Mesenteric fat pad (tissue), 1 donor: ENCODE measurements around the gene IL2RA. TPM values are rescaled to one million over a fixed set of nuclear protein-coding genes. Genes with fewer than 3 reads are reported as not detected.
A peak's percentile ranks its signal among the peaks of the same experiment; 100 is the strongest.
"Not testable (repeated sequence)": the region's sequence is repeated elsewhere in the genome, so short reads cannot be mapped to it uniquely, and the experiment has no call there.

ENCODE experiments used
- DNase-seq: peaks from one replicate; pipeline ENCODE4 v3.0.0-alpha.2; 2020; ENCODE audit warnings: low spot score
- total RNA-seq: library from RNA; stranded (reverse); fragmentation: NEBNext Ultra II Directional; extraction: Animal tissue kit (Norgen Biotek cat#: 25700); gene quantifications from one replicate; pipeline ENCODE4 v1.2.1, GENCODE V29; 2021
- donor health status: DM: yes; HTN: yes; CAD: no.

Gene IL2RA
- total RNA-seq, 1 donor from 2014 or later, result 2.4 TPM

DNA sequence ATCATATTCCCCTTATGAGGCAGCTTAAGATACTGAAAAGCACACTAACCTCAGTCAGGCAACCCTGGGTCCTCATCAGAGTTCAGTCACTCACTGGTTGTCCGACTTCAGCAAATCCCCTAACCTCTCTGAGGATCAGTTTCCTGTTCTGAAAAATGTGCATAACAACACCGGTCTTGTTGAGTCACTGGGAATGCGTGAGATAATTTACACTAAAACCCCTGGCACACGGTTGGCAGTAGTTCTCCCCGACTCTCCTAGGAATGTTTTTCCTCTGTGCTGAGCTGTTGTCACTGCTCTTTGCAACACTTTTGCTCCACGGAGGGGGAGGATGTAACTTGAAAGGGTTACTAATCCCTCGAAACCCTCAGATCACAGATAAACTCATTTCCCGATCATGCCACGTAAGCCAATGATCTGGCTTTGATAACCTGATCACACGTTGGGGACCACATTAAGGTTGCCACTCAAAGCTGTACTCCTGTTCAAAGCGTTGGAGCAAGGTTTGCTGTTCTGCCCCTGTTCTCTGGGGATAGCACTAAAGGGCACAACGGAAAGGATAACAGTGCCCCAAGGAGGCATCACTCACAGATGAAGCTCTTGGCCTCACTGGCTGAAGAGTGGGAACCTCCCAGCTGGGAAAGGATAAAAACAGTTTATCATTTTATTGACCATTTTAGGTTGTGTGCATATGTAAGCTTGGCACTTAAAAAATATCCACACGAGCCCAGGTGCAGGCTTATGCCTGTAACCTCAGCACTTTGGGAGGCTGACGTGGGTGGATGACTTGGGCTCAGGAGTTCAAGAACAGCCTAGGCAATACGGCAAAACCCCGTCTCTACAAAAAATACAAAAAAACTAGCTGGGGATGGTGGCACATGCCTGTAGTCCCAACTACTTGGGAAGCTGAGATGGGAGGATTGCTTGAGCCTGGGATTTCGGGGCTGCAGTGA lies 21.6 kb upstream of the IL2RA start:
- no peak for DNase-seq

DNA sequence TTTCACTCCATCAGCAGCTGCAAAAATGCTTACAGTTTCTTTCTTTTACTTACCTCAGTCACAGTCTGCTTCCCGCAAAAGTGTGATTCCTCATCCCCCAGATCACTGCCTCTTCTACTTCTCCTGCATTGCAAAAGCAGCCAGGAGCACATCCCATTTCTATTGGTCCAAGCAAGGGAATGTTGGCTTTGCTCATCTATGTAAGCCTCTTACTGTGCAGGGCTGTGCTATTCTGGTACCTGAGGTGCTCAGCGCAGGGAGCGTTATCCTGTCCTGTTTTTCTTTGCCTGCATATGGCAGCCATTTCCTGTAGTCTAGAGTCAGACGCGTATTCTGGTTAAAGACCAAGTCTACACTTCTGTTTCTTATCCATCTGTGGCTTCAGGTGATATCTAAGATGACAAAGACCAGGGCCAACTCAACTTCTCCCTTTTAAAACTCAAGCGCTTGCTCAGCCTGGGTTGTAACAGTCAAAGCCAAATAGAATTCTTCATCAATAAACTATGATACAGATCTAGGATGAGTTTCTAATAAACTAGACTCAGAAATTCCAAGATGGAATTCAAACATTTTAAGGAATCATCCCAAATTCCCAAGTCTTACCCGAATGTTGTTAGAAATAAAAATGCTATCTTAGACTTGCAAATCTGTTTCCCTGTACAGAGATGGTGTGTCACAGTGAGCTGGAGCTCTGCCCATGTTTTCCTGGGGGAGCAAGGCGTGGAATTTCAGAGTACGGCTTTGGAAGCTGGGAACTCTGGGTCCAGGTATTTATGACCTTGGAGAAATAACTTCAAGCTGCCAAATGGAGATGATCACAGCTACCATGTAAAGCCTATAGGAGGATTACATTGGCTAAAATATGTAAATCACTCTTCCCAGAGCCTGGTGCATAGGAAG lies 20.6 kb upstream of the IL2RA start:
- no peak for DNase-seq

- DNase-seq, result no peak
Measured at GRCh38 chr10:6080417-6080973, 18.3 kb upstream of the IL2RA start.

DNA sequence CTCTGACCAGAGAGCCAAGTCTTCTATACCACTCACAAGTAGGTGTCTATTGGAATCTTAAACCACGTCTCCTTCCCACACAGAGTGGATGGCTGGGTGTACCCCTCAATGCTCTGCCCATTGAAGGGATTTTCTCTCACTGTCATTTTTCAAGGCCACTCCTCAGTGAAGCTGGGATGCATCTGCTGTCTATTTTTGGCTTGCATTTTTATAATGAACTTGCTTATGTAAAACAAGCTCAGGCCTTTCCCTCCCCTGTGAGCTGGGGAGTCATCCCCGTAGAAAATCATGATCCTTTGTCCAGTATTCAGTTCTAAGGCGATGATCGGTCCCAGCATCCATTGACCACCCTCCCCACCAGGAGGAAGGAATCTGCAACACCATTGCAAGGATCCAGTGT lies 16.9 kb upstream of the IL2RA start:
- DNase-seq, result no peak

GRCh38 chr10:6077071-6077675 lies 15.0 kb upstream of the IL2RA start:
- no peak for DNase-seq

DNA sequence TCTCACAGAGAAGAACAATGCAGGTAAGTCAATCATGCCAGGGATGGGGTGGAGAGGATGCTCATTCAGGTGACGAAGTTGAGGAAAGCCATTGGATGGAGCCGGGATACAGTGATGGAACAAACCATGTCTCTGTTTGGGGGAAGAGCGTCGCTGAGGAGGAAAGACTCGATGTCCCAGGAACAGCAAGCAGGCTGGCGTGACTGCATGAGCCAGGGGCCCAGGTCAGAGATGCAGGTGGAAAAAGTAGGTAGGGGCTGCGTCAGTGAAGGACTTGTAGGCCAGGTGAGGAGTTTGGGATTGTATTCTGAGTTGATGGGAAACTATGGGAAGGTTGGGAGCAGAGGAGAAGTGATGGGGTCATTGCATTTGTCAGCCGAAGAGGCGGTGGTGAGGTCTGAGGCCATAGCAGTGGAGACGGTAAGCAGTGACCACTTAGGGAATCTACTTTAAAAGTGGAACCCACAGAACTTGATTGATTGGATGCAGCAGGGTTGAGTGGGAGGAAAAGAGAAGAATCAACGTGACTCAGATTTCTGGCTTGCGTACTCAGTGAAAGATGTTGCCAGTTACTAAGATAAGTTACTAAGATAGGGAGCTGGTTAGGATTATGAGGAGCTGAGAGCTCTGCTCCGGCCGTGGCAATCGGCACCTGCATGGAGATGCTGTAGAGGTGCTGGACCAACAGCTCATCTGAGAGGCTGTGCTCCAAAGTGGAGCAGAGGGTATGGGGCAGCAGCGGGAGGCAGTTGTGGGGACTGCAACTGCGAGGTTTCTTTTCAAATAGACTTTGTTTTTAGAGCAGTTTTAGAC lies 12.5 kb upstream of the IL2RA start:
- no peak for DNase-seq

GRCh38 chr10:6072215-6072934 lies 10.2 kb upstream of the IL2RA start:
- DNase-seq, result no peak

GRCh38 chr10:6071181-6072175 lies 9.3 kb upstream of the IL2RA start:
- DNase-seq, result no peak

DNA sequence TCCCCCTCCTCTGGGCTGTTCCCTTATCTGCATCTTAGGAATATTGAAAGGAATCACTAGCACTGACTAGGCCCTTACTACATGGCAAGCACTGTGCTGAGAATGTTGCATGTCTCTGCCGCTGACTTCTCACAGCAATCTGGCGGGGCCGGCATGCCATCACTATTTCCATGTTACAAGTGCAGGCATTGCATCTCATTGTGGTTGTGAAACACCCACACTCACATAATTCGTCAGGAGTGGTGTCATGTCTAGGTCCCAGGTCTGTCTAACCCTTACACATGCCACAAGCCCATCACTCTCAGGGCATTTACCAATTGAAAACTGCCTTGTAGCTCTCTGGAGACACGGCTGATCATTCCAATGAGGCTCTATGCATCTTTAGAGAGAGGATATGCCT lies 8.5 kb upstream of the IL2RA start:
- DNase-seq, result no peak

DNA sequence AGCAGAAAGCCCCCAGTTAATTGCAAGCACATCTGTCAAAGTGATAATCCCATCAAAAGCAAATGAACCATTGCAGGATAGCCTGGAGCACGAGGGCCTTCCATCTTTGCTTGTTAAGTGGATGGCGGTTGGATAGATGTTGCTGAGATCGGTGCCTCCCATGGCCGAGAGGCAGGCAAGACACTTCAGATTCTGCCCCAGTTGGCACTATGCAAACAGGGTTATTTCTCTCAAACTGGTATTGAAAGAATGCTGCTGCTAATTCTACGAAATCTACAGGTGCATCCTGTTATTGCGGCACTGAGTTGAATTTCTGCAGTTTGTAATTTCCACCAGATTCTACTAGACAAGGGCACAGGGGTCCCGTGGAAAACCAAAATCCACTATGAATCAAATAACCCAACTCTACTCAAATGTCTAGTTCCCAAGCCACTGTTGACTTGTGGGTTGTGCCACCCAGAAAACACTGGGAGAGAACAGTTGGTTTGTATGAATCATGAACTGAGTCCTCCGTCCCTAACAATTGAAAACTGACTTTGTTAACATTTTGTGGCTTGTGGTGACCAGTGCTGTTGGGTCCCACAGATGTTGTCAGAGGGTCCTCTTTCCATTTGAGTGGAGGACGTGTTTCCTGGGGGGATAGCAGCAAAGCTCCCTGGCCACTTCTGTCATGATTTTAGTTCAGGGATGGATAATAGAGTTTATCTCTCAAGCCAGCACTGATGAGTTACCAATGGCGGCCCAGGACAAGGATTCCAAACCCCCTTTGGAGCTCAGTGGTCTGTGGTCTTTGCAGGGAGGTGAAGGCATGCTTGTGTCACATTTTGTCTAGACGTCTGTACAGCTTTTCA lies 7.1 kb upstream of the IL2RA start:
- no peak for DNase-seq

GRCh38 chr10:6068422-6068821 lies 6.3 kb upstream of the IL2RA start:
- DNase-seq, result no peak

- no peak for DNase-seq
Measured at GRCh38 chr10:6068006-6068405, 5.8 kb upstream of the IL2RA start.

DNA sequence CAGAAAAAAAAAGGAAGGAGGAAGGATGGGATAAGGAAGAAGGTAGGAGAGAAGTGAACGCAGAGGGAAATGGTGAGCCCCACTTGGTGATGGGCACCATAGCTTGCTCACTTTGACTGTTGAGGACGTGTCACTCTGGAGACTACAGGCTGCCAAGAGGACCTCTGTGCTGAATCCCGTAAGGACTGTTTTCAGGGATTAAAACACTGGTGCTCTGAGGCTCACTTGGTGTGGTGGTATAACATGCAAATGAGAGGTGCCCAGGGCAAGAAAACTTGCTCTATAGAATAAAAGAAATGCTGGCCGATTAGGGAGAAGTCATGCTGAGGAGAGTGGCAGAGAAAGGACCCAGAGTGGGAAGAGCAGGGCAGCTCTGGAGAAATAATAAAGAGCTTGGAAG lies 5.3 kb upstream of the IL2RA start:
- DNase-seq, result no peak

DNA sequence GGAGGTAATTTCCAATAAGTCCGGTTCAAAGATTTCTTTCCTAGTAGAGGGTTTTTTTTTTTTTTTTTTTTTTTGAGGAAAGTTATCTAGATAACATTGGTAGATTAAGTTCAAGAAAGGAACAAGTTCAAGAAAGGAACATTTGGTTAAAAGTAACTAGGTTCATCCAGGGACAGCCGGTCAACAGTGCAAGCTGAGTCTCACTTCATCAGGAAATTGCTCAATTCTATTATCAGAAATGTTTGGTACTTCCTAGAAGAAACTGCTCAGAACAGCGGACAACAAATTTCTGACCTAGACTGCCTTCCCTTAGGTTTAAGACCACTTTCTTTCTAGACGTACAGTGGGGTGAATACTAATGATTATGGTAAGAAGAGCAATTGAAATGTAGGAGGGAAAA lies 3.7 kb upstream of the IL2RA start:
- DNase-seq, result no peak

DNA sequence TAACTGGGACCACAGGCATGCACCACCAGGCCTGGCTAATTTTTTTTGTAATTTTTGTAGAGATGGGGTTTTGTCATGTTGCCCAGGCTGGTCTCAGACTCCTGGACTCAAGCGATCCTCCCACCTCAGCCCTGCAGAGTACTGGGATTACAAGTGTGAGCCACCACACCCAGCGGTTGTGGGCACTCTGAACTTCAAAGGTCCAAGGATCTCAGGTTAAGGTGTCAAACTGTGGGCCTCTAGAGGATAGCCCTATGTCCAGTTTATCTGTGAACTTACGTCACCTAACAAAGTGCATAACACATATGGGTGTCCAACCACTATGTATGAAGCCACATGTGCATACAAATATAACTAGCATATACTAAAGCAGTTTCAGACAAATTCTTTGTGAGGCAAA lies 3.2 kb upstream of the IL2RA start:
- DNase-seq, result peak; percentile 37

- not testable (repeated sequence) for DNase-seq
Measured at GRCh38 chr10:6064726-6065125, 2.6 kb upstream of the IL2RA start.

GRCh38 chr10:6064119-6064518 lies 2.0 kb upstream of the IL2RA start:
- no peak for DNase-seq

- peak; percentile 39 for DNase-seq
Measured at GRCh38 chr10:6061056-6061455, 1.1 kb downstream of the IL2RA start.
